ENCODE measurements around the gene MED17.

DNA sequence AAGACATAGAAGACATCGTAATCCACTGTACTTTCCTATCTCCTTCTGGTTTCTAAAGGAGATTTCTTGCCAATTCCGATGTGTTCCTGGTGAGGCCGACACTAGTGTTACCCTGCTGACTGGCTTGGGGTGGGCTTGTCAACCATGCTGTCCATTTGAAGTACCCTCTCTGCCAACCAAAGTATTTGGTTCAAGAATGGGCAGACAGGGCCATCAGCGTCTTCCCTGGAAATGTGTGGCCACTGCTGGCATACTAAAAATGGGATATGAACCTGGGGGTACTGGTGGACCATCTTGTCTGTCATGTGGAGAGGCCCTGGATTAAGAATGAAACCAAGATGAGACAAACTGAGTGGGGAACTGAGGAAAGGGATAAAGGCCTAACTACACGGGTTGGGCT is 68.2 kb downstream of the MED17 start:
- no peak for TF ChIP-seq CTCF (IDR thresholded peaks at IDR 0.05; ENCODE audit: poor library complexity, severe bottlenecking)
- TF ChIP-seq EP300 (conservative IDR thresholded peaks at IDR 0.05; ENCODE audit: poor library complexity, severe bottlenecking): no peak
- no peak for TF ChIP-seq EZH2 (IDR thresholded peaks at IDR 0.05; ENCODE audit: borderline replicate concordance, insufficient read depth, low read length, poor library complexity, severe bottlenecking)
- TF ChIP-seq, protein P1, sequence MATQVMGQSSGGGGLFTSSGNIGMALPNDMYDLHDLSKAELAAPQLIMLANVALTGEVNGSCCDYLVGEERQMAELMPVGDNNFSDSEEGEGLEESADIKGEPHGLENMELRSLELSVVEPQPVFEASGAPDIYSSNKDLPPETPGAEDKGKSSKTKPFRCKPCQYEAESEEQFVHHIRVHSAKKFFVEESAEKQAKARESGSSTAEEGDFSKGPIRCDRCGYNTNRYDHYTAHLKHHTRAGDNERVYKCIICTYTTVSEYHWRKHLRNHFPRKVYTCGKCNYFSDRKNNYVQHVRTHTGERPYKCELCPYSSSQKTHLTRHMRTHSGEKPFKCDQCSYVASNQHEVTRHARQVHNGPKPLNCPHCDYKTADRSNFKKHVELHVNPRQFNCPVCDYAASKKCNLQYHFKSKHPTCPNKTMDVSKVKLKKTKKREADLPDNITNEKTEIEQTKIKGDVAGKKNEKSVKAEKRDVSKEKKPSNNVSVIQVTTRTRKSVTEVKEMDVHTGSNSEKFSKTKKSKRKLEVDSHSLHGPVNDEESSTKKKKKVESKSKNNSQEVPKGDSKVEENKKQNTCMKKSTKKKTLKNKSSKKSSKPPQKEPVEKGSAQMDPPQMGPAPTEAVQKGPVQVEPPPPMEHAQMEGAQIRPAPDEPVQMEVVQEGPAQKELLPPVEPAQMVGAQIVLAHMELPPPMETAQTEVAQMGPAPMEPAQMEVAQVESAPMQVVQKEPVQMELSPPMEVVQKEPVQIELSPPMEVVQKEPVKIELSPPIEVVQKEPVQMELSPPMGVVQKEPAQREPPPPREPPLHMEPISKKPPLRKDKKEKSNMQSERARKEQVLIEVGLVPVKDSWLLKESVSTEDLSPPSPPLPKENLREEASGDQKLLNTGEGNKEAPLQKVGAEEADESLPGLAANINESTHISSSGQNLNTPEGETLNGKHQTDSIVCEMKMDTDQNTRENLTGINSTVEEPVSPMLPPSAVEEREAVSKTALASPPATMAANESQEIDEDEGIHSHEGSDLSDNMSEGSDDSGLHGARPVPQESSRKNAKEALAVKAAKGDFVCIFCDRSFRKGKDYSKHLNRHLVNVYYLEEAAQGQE (IDR thresholded peaks at IDR 0.05; ENCODE audit: borderline replicate concordance): no peak
- TF ChIP-seq RAD21 (conservative IDR thresholded peaks at IDR 0.05): no peak
- no peak for TF ChIP-seq POLR2AphosphoS5 (IDR thresholded peaks at IDR 0.05)
- TF ChIP-seq SMC3 (conservative IDR thresholded peaks at IDR 0.05; ENCODE audit: poor library complexity): no peak
- TF ChIP-seq TAF1 (IDR thresholded peaks at IDR 0.05; ENCODE audit: low read depth): no peak
